NCI-H128 (cell line): ENCODE data around the gene PNLIPRP3.

Source experiments
- DNase-seq: peaks from one replicate; lab custom pipeline; 2025; ENCODE audit not compliant: unreplicated experiment; lab: John Stamatoyannopoulos, UW

Gene PNLIPRP3

DNA sequence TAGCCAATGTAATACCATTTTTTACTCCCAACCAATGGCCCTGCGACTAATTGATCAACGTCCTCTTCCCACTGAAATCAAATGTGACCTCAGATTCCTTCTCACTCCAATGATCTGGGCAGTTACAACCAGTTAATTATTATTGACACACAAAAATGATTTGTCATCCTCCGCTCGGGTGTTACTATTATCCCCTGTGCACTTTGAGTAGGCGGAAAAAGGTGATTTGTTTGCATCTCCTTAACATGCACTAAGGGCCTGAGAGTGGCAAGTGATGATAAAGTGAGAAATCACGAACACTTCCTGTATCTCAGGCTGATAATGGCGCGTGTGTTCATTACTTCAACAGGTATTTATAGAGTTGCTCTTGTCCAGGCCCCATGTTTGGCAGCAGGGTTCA, 77.1 kb downstream of the PNLIPRP3 start:
- DNase-seq = no peak

GRCh38 chr10:116510565-116510964, 82.9 kb downstream of the PNLIPRP3 start:
- DNase-seq = no peak

- no peak for DNase-seq
Measured at GRCh38 chr10:116511365-116511764, 83.7 kb downstream of the PNLIPRP3 start.

GRCh38 chr10:116521424-116522290, 94.0 kb downstream of the PNLIPRP3 start:
- no peak for DNase-seq

DNA sequence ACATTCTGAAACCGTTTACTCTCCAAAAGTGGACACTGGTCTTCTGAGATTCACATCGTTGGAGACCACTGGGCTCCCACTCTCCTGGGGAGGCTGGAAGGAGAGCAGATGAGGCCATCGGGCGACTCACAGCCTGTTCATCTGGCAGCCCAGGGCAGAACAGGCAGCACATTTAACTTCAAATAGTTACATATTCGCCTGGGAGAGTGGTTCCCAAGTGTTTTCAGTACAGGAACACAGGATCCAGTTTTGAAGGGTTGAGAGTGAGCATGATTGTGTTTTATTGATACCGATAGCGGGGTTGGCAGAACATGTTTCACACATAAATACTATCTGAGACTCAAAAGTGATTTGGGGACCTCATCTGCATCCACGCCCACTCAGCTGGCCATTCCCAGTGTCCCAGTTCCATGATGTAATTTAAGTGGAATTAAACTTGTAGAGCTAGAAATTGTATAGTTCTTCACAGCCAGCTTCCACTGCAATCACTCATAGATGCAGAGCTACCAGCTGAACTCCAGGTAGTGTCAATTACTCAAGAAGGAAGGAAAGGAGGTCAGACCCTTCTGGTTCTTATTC, 95.2 kb downstream of the PNLIPRP3 start:
- no peak for DNase-seq

DNA sequence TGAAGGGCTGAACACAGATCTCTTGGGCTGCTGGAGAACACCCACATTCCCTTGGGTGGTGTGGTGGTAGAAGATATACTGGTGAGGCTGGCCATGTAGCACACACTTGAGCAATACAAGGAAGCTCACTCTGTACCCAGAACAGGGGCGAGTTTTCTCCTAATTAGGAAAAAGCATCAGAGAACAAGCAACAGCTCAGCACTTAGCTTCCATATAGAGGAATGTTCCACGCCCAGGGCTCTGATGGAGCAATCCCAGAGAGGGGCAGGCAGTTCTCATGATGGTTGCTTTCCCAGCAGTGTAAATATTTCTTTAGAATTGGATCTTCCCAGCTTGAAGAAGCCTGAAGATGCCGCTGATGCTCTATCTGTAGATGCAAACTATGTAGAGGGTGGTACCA, 97.1 kb downstream of the PNLIPRP3 start:
- DNase-seq = no peak

DNA sequence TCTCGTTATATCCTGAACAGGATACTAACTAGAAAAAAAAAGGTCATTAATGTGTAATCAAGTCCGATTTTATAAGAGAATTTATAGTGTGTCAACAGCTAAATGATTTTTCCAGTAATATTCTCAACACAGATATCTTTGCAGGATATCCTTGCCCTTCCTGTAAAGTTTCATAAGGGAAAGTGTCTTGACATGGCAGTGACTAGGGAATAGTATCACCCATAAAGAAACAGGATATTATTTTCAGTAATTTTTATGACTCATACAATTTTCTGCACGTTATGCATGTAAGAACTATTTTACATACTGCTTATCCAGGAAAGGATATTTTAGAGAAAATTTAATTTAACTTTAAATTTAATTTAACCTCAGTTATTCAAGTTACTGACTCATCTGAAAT, 98.6 kb downstream of the PNLIPRP3 start:
- no peak for DNase-seq
